GM21723 (cell line): ENCODE data around the gene TDRD7.
A peak's percentile ranks its signal among the peaks of the same experiment; 100 is the strongest.
"Not testable (repeated sequence)": the region's sequence is repeated elsewhere in the genome, so short reads cannot be mapped to it uniquely, and the experiment has no call there.

Experiments used
- ATAC-seq: cut with Tn5 transposase; IDR thresholded peaks from one replicate; pipeline ENCODE4 v1.9.1; 2021; ENCODE audit warnings: mild to moderate bottlenecking, moderate library complexity; ENCODE audit not compliant: unreplicated experiment

The TDRD7 gene

DNA sequence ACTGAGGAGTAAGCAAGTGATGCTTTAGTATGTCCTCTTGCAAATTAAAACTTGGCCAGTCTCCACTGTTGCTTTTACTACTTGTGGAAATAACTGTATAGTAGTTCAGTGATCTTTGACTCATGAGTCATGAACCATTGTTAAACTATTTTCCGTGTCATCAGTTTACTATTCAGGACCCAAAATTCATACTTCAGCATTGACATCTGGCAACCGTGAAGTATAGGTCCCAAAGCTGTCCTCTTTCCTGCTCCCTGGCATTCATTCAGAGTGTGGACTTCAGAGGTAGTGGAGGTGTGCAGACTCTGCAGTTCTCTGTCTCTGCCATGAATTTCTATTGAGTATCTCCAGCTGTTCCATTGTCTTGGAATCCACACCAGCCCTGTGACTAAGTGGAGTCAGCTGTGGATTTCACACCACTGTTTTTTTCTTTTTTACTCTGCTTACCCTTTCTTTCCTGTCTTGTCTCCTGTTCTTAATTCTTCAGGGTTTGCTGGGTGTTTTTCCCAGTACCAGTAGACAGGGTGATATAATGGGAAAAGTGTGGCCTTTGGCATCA lies 7.5 kb downstream of the TDRD7 start:
- ATAC-seq = no peak

DNA sequence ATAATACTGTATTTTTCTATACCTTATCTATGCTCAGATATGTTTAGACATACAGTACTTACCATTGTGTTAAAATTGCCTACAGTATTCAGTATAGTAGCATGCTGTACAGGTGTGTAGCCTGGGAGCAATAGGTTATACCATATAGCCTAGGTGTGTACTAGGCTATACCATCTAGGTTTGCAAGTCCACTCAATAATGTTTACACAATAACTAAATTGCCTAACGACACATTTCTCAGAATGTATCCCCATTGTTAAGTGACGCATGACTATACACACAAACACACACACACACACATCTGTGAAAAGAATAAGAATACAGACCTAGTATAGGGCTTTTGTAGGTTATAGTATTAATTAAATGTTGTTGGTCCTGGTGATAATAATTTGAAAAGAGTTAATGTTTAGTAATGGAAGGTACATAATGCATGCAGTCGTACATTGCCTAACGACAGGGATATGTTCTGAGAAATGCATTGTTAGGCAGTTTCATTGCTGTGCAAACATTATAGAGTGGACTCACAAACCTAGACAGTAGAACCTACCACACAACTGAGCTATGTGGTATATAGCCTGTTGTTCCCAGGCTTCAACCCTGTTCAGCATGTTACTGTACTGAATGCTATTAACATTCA lies 13.6 kb downstream of the TDRD7 start:
- no peak for ATAC-seq

DNA sequence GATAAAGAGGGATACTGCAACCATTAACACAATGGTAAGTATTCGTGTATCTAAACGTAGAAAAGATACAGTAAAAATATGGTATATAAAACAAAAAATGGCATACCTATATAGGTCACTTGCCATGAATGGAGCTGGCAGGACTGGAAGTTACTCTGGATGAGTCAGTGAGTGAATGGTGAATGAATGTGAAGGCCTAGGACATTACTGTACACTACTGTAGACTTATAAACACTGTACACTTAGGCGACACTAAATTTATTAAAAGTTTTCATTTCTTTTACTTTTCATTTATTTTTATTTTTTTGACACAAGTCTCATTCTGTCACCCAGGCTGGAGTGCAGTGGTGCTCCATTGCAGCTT lies 14.1 kb downstream of the TDRD7 start:
- ATAC-seq = no peak

DNA sequence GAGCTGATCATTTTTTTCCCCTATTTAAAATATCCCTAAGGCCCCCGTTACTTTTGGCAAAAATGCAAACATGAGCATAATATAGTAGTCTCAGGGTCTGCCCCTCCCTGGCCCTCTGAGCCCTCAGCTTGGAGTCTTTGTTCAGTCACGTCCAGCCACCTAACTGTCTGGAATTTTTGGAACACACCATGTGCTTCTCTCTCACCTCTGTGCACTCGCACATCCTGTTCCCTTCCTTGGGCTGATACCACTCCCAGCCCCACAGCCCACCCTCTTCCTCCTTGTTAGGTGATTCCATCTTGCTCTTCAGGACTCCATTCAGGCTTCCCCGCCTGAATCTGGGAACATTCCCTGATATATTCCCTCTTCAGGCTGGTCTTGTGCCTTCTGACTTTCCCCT lies 16.0 kb downstream of the TDRD7 start:
- ATAC-seq = no peak

DNA sequence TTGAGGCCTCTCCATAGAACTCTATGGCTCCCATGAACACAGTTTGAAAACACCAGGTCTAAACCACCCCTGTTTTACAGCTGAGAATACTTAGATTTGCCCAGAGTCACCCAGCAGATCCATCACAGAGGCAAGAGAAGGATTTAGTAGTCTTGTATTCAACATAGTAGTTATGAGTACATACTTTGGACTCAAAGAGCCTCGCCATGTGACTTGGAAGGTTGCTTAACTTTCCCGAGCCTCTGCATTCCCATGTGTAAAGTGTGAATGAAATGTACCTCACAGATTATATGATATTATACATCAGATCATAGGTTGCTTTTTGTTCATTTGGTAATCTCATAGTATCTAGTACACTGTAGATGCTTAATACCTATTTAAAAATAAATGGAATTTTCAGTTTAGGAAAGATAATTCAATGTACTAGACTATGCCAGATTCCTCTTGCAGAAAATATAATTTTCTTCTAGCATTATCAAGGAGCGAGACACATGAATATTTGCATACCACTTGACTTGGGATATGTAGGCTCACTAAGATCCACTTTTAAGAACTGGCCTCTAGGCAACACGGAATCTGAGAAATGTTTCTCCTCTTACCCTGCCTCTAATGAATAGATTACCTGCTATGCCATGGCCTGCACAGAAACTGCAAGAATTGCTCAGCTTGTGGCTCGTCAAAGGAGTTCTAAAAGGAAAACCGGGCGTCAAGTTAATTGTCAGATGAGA lies 18.6 kb downstream of the TDRD7 start:
- no peak for ATAC-seq

DNA sequence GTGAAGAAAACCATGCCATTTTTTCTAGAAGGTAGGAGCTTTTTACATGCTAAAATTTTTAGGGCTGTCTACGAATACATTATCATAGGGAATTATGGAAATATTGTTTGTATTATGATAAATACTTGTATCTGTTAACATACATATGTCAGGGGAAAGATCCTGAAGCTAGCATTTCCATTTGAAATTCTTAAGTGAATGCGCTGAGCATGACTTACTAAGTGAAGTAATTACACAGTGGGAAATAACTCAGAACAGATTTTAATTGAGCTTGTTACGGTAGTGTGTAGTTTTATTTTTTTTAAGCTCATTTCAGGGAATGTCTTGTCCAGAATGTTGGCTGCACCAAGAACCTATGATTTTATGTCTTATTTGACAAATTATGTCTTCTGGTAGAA lies 19.1 kb downstream of the TDRD7 start:
- ATAC-seq = no peak

DNA sequence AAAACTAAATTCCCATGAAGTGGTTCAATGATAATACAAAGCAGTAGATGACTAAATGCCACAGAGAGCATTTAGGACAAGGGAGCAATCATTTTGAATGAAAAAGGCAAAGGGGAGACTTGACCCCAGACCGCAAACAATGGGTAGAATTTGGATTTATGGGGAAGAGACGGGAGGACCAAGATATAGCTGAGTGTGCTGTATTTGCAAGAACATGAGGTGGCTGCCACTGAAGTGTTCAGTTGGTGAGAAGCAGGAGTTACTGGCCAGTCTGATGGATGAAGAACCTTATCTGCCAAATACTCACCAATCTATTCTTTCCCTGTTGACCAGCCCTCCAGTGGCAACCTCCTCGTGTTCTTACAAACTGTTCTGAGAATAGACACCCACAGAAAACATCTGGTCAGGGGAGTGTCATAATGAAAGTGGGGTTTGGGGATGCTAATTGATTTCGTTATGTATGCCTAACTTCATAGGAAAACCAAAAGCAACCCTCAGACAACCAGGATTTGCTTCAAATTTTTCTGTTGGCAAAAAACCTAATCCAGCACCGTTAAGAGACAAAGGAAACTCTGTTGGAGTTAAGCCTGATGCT lies 19.8 kb downstream of the TDRD7 start:
- ATAC-seq = no peak

DNA sequence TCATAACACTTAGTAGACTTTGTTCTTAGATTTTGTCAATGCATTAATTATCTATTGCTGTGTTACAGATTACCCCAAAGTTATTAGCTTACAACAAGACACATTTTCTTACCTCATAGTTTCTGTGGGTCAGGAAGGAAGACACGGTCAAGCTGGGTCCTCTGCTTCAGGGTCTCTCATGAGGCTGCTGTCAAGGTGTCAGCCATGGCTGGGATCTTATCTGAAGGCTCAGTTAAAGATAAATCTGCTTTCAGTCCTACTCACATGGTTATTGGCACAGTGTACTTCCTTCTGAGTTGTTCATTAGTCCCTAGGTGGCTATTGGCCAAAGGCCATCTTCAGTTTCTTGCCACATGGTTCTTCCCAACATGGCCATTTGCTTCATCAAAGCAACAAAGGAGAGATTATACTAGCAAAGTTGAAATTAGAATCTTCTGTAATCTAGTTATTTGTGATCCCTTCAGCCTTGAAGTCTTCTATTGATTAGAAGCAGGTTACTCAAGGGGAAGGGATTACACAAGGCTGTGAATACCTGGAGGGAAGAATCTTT lies 25.2 kb downstream of the TDRD7 start:
- no peak for ATAC-seq

DNA sequence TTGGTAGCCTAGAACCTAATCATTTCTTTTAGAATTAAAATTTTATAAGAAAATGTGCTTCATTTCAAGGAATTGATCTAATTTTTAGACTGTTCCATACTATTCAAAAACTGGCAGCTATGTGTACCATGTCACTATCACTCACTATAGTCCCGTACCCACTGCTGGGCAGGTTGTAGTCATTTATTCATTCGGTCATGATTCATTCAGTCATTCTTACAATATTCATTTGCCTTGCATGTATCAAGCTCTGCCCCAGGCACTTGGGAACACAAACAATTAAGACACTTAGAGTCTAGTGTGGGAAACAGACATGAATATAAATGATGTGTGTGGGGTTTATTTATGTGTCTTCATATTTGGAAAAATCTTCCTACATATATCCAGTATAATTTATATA lies 26.4 kb downstream of the TDRD7 start:
- no peak for ATAC-seq

DNA sequence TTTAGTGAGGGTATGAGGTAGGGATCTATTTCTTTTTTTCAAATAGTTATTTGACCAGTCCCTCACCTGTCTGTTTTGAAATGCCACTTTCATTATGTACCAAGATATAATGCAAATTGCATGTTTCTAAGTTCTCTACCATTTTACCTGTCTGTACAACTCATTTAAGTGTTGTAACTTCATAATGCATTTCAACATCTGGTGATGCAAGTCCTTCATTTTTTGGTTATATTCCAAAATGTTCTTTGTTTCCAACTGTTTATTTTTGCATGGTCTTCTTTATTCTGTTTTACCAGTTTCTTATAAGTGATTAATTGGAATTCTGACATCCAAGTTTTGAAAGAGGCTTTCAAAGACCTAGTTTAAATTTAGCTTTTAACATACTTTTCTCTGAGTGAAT lies 26.8 kb downstream of the TDRD7 start:
- ATAC-seq = no peak

DNA sequence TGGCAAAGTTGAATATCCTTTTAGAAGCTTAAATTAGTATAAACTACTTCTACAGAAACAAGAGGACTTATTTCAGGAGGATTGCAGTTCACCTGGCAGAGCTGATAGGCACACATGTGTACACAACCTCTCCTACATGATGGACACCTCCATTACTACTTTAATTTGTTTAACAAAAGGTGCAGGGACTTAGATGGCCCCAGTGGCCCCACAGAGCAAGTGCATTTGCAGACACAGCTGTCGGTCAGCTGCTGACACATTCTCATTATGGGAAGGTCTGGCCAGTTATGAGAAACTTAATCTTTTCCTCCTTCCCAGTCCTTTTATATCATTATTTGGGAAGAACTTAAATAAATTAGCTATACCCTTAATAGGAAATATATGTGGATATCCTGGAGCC lies 28.3 kb downstream of the TDRD7 start:
- ATAC-seq = no peak

DNA sequence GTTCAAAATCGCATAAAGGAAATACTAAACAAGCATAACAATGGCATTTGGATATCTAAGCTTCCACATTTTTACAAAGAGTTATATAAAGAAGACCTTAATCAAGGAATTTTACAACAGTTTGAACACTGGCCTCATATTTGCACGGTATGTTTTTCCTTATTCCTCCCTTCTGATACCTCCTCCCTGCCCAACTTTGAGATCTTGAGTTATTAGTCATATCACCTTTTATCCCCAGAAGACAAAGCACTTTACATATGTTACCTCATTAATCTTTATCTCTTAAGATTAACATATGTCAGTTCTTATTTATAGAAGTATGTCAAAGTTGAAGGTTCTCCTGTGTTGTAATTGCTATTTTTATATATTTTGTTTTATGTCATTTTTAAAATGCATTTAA lies 29.8 kb downstream of the TDRD7 start:
- no peak for ATAC-seq

DNA sequence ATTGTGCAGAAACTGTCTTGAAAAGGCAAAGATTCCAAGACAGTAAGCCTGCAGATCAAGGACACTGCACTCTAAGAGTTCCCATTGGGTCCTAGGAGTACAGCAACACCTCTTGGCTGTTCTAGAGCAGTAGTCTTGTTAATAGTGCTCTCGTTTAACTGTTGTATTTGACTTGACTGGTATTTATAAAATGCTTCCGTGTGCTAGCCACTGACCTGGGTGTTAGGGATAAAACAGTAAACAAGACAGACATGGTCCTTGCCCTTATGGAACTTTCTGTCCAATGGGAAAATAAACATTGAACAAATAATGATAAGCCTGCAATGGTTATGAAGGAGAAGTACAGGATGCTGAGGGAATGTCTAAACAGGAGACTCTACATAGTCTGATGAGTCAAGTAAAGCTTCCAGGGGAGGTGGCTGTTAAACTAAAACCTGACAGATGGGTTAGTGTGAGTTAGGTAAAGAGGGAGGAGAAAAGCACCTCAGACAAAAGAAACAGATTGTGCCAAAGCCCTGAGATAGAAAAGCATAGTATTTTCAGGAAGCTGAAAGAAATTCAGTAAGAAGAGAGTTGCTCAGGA lies 33.3 kb downstream of the TDRD7 start:
- ATAC-seq = no peak

DNA sequence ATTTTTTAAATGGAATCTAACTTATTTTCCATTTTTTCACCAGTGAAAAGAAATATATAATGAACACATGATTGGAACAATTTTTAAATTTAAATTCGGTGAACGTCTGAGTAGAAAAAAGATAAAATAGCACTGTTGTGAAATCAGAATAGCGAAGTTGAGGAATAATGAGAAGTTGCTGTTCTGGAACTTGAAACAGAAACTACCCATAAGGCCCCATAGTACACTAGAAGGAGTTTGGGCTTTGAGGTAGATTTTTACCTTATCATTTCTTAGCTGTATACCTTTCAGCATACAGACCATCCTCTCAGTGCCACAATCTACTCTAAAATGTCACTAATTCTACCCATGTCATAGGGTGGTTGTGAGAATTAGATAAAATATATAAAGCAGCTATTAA lies 35.1 kb downstream of the TDRD7 start:
- no peak for ATAC-seq

DNA sequence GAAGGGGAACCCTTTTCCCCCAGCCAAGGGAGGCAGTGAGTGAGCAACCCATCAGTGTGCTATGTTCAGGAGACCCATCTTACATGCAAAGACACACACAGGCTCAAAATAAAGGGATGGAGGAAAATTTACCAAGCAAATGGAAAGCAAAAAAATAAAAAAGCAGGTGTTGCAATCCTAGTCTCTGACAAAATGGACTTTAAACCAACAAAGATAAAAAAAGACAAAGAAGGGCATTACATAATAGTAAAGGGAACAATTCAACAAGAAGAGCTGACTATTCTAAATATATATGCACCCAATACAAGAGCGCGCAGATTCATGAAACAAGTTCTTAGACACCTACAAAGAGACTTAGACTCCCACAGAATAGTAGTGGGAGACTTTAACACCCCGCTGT lies 41.7 kb downstream of the TDRD7 start:
- not testable (repeated sequence) for ATAC-seq

DNA sequence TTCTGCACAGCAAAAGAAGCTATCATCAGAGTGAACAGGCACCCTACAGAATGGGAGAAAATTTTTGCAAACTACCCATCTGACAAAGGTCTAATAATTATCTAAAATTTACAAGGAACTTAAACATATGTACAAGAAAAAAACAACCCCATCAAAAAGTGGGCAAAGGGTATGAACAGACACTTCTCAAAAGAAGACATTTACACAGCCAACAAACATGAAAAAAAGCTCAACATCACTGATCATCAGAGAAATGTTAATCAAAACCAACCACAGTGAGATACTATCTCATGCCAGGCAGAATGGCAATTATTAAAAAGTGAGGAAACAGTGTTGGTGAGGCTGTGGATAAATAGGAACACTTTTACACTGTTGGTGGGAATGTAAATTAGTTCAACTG lies 44.9 kb downstream of the TDRD7 start:
- not testable (repeated sequence) for ATAC-seq

DNA sequence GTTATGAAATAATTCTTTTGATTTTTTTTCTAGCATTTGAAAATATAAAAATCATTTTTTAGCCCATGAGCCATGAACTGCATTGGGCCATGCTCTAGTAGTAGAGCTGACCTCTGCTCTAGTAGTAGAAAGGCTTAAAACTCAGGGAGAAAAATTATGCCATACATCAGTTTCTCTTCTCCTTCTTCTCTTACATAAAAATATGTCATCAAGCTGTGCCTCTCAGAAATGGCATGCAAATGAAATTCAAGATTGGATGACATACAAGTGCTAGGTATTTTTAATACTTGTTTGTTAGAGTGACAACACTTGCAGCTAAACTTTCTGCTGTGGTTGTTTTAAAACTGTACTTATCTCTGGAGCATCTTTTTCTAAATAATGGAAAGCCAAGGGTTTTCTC lies 47.4 kb downstream of the TDRD7 start:
- no peak for ATAC-seq

DNA sequence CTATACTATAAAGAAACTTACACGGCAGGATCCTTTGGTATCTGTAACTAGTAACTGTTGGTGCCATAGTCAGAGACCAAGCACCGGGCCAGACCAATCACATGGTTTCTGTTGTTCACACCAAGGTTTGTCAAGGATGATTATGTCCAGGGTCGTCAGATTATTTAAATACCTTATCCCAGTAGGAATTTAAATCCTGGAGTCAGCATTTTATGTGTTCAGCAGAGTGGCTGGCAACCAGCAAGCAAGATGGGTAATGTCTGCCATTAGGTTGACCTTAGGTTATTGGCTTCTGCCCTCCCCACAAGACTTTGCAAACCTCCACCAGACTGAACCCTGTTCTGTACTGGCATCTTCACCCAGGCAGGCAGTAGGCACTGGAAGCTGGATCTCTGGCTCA lies 50.3 kb downstream of the TDRD7 start:
- ATAC-seq = no peak

DNA sequence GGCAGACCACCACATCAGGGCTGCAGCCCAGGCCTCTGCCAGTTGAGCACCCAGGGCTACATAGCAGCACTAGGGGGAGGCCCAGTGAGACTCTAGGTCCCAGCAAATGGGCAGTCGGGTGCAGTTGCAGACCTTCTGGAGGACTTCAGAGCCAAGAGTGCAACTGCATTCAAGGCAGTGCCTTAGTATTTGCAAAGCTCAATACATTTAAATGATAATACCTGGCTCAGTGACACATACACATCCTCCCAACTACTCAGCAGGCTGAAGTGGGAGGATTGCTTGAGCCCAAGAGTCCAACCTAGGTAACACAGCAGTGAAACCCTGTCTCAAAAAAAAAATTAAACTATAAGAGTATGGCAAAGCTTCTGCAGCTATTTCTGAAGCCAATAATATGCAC lies 51.0 kb downstream of the TDRD7 start:
- ATAC-seq = no peak

DNA sequence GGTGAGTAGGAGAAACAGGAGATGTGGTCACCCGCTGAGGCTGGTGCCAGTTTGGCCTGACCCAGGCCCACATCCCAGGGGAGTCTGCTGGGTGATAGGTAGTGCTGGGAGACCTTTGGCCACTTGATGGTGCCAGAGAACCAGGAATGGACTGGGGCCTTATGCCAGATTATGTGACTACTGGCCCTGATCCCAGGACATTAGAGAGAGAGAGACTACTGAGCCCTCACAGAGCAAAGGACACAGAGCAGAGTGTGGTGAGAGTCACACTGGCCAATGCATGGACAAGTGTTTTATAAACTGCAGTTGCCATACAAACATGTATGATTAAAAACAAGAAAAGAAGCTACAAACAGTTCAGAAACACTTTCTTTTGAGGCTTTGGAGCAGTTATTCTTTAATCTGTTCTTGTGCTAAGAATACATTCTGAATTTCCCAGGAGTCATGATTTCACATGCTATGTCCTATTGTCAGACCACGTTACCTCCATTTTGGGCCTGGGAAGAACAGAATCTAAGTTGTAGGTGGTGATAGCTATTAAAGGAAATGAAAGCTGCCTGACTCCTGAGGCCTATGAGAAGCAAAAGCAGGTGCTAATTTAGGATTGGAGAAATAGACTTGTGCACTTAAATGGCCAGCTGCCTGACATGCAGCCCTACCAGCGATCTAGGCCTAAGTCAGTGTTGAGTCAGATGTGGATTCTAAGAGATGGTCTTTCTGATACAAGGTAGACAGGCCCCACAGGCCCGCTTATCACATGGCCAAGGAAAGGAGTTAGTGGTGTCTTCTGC lies 57.0 kb downstream of the TDRD7 start:
- ATAC-seq = peak; percentile 82

DNA sequence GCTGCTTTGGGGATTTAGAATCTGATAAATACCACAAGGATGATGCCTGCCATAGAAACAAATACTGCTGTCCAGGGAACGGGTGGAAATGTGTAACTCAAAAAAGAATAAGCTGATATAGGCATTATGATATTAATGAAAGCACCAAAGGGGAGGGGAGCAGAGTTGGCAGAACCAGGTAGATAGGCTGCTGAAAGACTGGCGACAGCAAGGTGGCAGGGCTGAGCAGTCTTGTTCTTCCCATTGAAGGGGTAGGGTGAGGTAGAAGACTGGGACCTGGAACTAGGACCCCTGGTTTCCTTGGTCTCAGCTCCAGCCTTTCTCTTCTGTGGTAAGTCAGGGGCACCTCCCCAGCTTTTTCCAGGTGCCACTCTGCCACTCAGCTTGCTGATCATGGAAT lies 58.2 kb downstream of the TDRD7 start:
- no peak for ATAC-seq
